Activated CD8-positive, alpha-beta T cell treated with anti-CD3 and anti-CD28 coated beads for 36 hours (primary cell): ENCODE results near the gene CENPA. TPM values are rescaled to one million over a fixed set of nuclear protein-coding genes. Genes with fewer than 3 reads are reported as not detected.
"Not testable (repeated sequence)": the region's sequence is repeated elsewhere in the genome, so short reads cannot be mapped to it uniquely, and the experiment has no call there.

ENCODE experiments used
- ATAC-seq: fragments of 200-7000 bp; cut with Tn5 transposase; one replicate; pipeline ENCODE4 v1.10.0; 2021; ENCODE audit warnings: mild to moderate bottlenecking, moderate library complexity
- CTCF ChIA-PET: fragments of 350-600 bp; sonication (Branson Sonifier 250); formaldehyde crosslinking; loops from one replicate; lab custom pipeline; 2021; ENCODE audit warnings: antibody characterized with exemption; lab: Charles Lee
- POLR2A ChIA-PET: fragments of 350-600 bp; sonication (Branson Sonifier 250); formaldehyde crosslinking; loops from one replicate; lab custom pipeline; 2021; ENCODE audit warnings: antibody characterized with exemption; lab: Charles Lee
- DNase-seq: peaks from one replicate; pipeline ENCODE4 v3.0.0-alpha.2; 2020
- H3K27ac Mint-ChIP-seq: one replicate; pipeline ENCODE4 v1.8.0; 2021; ENCODE audit warnings: mild to moderate bottlenecking, mixed read lengths
- H3K27me3 Mint-ChIP-seq: one replicate; pipeline ENCODE4 v1.8.0; 2021; ENCODE audit warnings: mixed read lengths
- H3K36me3 Mint-ChIP-seq: one replicate; pipeline ENCODE4 v1.8.0; 2021; ENCODE audit warnings: low read depth, mixed read lengths
- H3K4me1 Mint-ChIP-seq: one replicate; pipeline ENCODE4 v1.8.0; 2021; ENCODE audit warnings: low read depth, mixed read lengths
- H3K4me3 Mint-ChIP-seq: one replicate; pipeline ENCODE4 v1.8.0; 2021; ENCODE audit warnings: mild to moderate bottlenecking, moderate library complexity, mixed read lengths
- H3K9me3 Mint-ChIP-seq: one replicate; pipeline ENCODE4 v1.8.0; 2021; ENCODE audit warnings: mixed read lengths
- CTCF ChIP-seq: fragments of 200-600 bp; IDR thresholded peaks from one replicate; pipeline ENCODE4 v1.8.0; 2022; ENCODE audit warnings: antibody characterized with exemption, mild to moderate bottlenecking
- intact Hi-C: fragments of 100-400 bp; cut with micrococcal nuclease; formaldehyde crosslinking; loops from one replicate; pipeline ENCODE4 v1.10.0; 2022
- total RNA-seq, 2 experiments: library from RNA; stranded (reverse); gene quantifications; one replicate each; pipeline ENCODE4 v1.2.3, GENCODE V29; 2021

CENPA gene
- total RNA-seq, 2 experiments from 2014 or later: 32.5 to 33.6 TPM

GRCh38 chr2:26809876-26810577 lies 24.2 kb downstream of the CENPA start:
- H3K27me3 Mint-ChIP-seq: peaks cover 2% of the 10 kb centered on the region
- no peak for TF ChIP-seq CTCF
- H3K27ac Mint-ChIP-seq: peak overlapping the region; percentile 10
- POLR2A ChIA-PET: no interaction called here
- H3K36me3 Mint-ChIP-seq: no peaks in the 10 kb centered on the region
- H3K9me3 Mint-ChIP-seq: no peaks in the 10 kb centered on the region
- CTCF ChIA-PET: interaction anchor here (1.3 to 2.0 kb wide), 2 partner anchors 36 to 112 kb away, joined by 3 to 7 read pairs; no protein-coding TSS in a partner anchor
- ATAC-seq: no peak
- DNase-seq: no peak
- no peak overlapping the region for H3K4me3 Mint-ChIP-seq
- intact Hi-C loops: no loop called here
- peaks cover 25% of the 10 kb centered on the region for H3K4me1 Mint-ChIP-seq

- intact Hi-C loops: no loop called here
- Mint-ChIP-seq H3K36me3 (no peaks in the 10 kb centered on the region), H3K4me1 (peaks cover 25% of the 10 kb centered on the region), H3K27ac (no peak overlapping the region), H3K9me3 (no peaks in the 10 kb centered on the region), H3K4me3 (no peak overlapping the region), H3K27me3 (peaks cover 5% of the 10 kb centered on the region)
- ChIA-PET CTCF (no interaction called here), POLR2A (interaction anchor here (0.6 kb wide), 1 partner anchor 25 kb away, joined by 3 read pairs; no protein-coding TSS in a partner anchor)
- ATAC-seq (no peak), DNase-seq (no peak)
- no peak for TF ChIP-seq CTCF
These were observed 25.4 kb downstream of the CENPA start for GRCh38 chr2:26811261-26811660.

- ChIA-PET CTCF (interaction anchor here (1.6 kb wide), 1 partner anchor 34 kb away, joined by 5 read pairs; no protein-coding TSS in a partner anchor), POLR2A (interaction anchor here (0.6 kb wide), 1 partner anchor 25 kb away, joined by 3 read pairs; no protein-coding TSS in a partner anchor)
- DNase-seq (no peak), ATAC-seq (no peak)
- Mint-ChIP-seq H3K4me1 (peaks cover 25% of the 10 kb centered on the region), H3K27ac (no peak overlapping the region), H3K36me3 (no peaks in the 10 kb centered on the region), H3K9me3 (no peaks in the 10 kb centered on the region), H3K4me3 (no peak overlapping the region), H3K27me3 (peaks cover 5% of the 10 kb centered on the region)
- no peak for TF ChIP-seq CTCF
- intact Hi-C loops: no loop called here
These were observed 26.2 kb downstream of the CENPA start for GRCh38 chr2:26811791-26812694.

- ATAC-seq (no peak), DNase-seq (no peak)
- TF ChIP-seq CTCF: no peak
- H3K9me3 Mint-ChIP-seq: no peaks in the 10 kb centered on the region
- H3K27ac Mint-ChIP-seq: no peak overlapping the region
- ChIA-PET CTCF (interaction anchor here (1.6 kb wide), 1 partner anchor 33 kb away, joined by 5 read pairs; no protein-coding TSS in a partner anchor), POLR2A (interaction anchor here (1.3 kb wide), 1 partner anchor 37 kb away, joined by 3 read pairs; no protein-coding TSS in a partner anchor)
- no peak overlapping the region for H3K4me3 Mint-ChIP-seq
- intact Hi-C loops: no loop called here
- peaks cover 25% of the 10 kb centered on the region for H3K4me1 Mint-ChIP-seq
- H3K27me3 Mint-ChIP-seq: peaks cover 5% of the 10 kb centered on the region
- H3K36me3 Mint-ChIP-seq: no peaks in the 10 kb centered on the region
These were observed 26.9 kb downstream of the CENPA start for GRCh38 chr2:26812731-26813130.

GRCh38 chr2:26814072-26814765 lies 28.4 kb downstream of the CENPA start:
- peaks cover 19% of the 10 kb centered on the region for H3K4me1 Mint-ChIP-seq
- POLR2A ChIA-PET: interaction anchor here (1.3 kb wide), 1 partner anchor 39 kb away, joined by 3 read pairs; no protein-coding TSS in a partner anchor
- DNase-seq, H3K36me3 Mint-ChIP-seq, CTCF ChIA-PET, H3K4me3 Mint-ChIP-seq, ATAC-seq, intact Hi-C loops, H3K27ac Mint-ChIP-seq, H3K27me3 Mint-ChIP-seq, H3K9me3 Mint-ChIP-seq: not testable (repeated sequence)
